K562 (cell line): Measurements from ENCODE around the gene LINGO3. TPM values are rescaled to one million over a fixed set of nuclear protein-coding genes. Genes with fewer than 3 reads are reported as not detected.

Source experiments
- CBX2 ChIP-seq: fragments of 200-600 bp; sonication (generic); IDR thresholded peaks from one replicate; pipeline ENCODE4 v1.6.1; 2012; ENCODE audit warnings: mild to moderate bottlenecking, low read length, inconsistent platforms; ENCODE audit not compliant: insufficient read depth, poor library complexity, severe bottlenecking
- HCFC1 ChIP-seq: IDR thresholded peaks from 2 replicates; pipeline ENCODE4 v1.6.1; 2012; ENCODE audit warnings: low read depth, low read length, improper control_type of control experiment
- HDAC3 ChIP-seq: fragments of 450-650 bp; IDR thresholded peaks from 2 replicates; pipeline ENCODE4 v1.6.1; 2018; ENCODE audit warnings: borderline replicate concordance, mild to moderate bottlenecking, moderate library complexity; ENCODE audit not compliant: partially characterized antibody
- MAZ ChIP-seq, 2 experiments: fragments of 450-650 bp in 1 of 2; sonication (generic) in 1 of 2; formaldehyde crosslinking; IDR thresholded peaks in 1 of 2; conservative IDR thresholded peaks in 1 of 2; 2 replicates each; pipeline versions ENCODE4 v1.4.0 to v1.5.0; 2020; ENCODE audit warnings: mild to moderate bottlenecking in 1 of 2, missing genetic modification reagents in 1 of 2
- MLLT1 ChIP-seq, 2 experiments: fragments of 450-650 bp; IDR thresholded peaks; 2 replicates each; pipeline ENCODE4 v1.6.1; 2016
- NCOA2 ChIP-seq, 2 experiments: fragments of 450-650 bp; IDR thresholded peaks; 2 replicates each; pipeline ENCODE4 v1.6.1; 2018; ENCODE audit warnings: mild to moderate bottlenecking in 2 of 2, moderate library complexity in 1 of 2; ENCODE audit not compliant: partially characterized antibody in 2 of 2
- PKNOX1 ChIP-seq: fragments of 450-650 bp; IDR thresholded peaks from 2 replicates; pipeline ENCODE4 v1.6.1; 2016
- VEZF1 ChIP-seq: fragments of 200-800 bp; sonication (Bioruptor generic); IDR thresholded peaks from 2 replicates; pipeline ENCODE4 v1.6.1; 2017; ENCODE audit warnings: missing genetic modification characterization, missing compliant biosample characterization
- ZBTB40 ChIP-seq, 2 experiments: fragments of 450-650 bp in 1 of 2; sonication (generic) in 1 of 2; formaldehyde crosslinking in 1 of 2; IDR thresholded peaks; 2 replicates each; pipeline versions ENCODE4 v1.7.1 to v1.9.0; 2016 to 2022; ENCODE audit warnings: inconsistent platforms in 1 of 2, mild to moderate bottlenecking in 1 of 2, missing genetic modification reagents in 1 of 2
- ZNF263 ChIP-seq: sonication (generic); formaldehyde crosslinking; IDR thresholded peaks from 2 replicates; pipeline ENCODE4 v1.8.0; 2022; ENCODE audit warnings: mild to moderate bottlenecking, missing genetic modification reagents, borderline replicate concordance
- polyA plus RNA-seq, 8 experiments: library from polyadenylated mRNA; depleted of rRNA in 4 of 8; stranded (reverse) in 5 of 8; unstranded in 3 of 8; fragments of >200 nt; fragmentation: Nextera tagmentation in 2 of 8; fragmentation: Illumina TruSeq in 1 of 8; extraction: Ambion mirVana in 2 of 8; extraction: Trizol in 1 of 8; gene quantifications; 2 replicates each; pipeline versions ENCODE4 v1.2.1 to v1.2.3, GENCODE V29; 2011 to 2014; ENCODE audit warnings: inconsistent platforms in 1 of 8, missing spikeins in 1 of 8
- total RNA-seq, 7 experiments: library from RNA; depleted of rRNA in 6 of 7; stranded (reverse); fragments of >200 nt in 6 of 7; fragmentation: Illumina TruSeq in 2 of 7; extraction: Trizol in 2 of 7; gene quantifications; 2 replicates each; pipeline versions ENCODE4 v1.2.1 to v1.2.3, GENCODE V29; 2011 to 2021; ENCODE audit warnings: low replicate concordance in 1 of 7

Gene LINGO3
- total and polyA plus RNA-seq, 9 of the 15 experiments (the other 6 are each of a cell fraction or from before 2014, with no cell fraction given), result 0.03 to 0.05 (median 0.03) TPM; not detected in 6

- TF ChIP-seq VEZF1 (CRISPR knock-in tag) (peak; percentile 76), MLLT1 (IDR thresholded peaks at IDR 0.05) (no peak), HCFC1 (no peak), MAZ (CRISPR knock-in tag; conservative IDR thresholded peaks at IDR 0.05 in 1 of 2, IDR thresholded peaks at IDR 0.05 in 1 of 2) (peak; percentile 73 to 77), PKNOX1 (peak; percentile 48), HDAC3 (no peak), ZBTB40 (IDR thresholded peaks at IDR 0.05) (0 out of 2 replicates have a peak, but pooled peaks have one; percentile 48), ZBTB40 (CRISPR knock-in tag; IDR thresholded peaks at IDR 0.05) (no peak), NCOA2 (IDR thresholded peaks at IDR 0.05; ENCODE audit: partially characterized antibody in 2 of 2) (no peak), ZNF263 (no peak), CBX2 (no peak)
- TF ChIP-seq, all 486 proteins: peak for 38
These were observed 25.7 kb downstream of the LINGO3 start, which contains the start of gene PEAK3 (continued) for GRCh38 chr19:2282062-2282861.
